K562 (cell line): Measurements from ENCODE around the gene C16orf90. TPM values are rescaled to one million over a fixed set of nuclear protein-coding genes. Genes with fewer than 3 reads are reported as not detected.

Source experiments
- C11orf30 ChIP-seq: fragments of 450-650 bp; IDR thresholded peaks from 2 replicates; pipeline ENCODE4 v1.6.1; 2016; ENCODE audit warnings: low read depth, mild to moderate bottlenecking
- CHD2 ChIP-seq: IDR thresholded peaks from 2 replicates; pipeline ENCODE4 v1.6.1; 2011; ENCODE audit warnings: low read depth, low read length
- FOXA3 ChIP-seq, 2 experiments: fragments of 450-650 bp in 1 of 2; sonication (generic) in 1 of 2; formaldehyde crosslinking; IDR thresholded peaks in 1 of 2; conservative IDR thresholded peaks in 1 of 2; 2 replicates each; pipeline versions ENCODE4 v1.4.0 to v1.8.0; 2020 to 2022; ENCODE audit warnings: mild to moderate bottlenecking in 2 of 2, missing genetic modification reagents in 1 of 2
- FOXP4 ChIP-seq: sonication (generic); formaldehyde crosslinking; IDR thresholded peaks from 2 replicates; pipeline ENCODE4 v1.8.0; 2022; ENCODE audit warnings: mild to moderate bottlenecking, missing genetic modification reagents, borderline replicate concordance
- GABPB2 ChIP-seq: fragments of 250-450 bp; sonication (Bioruptor Pico); conservative IDR thresholded peaks from 2 replicates; pipeline ENCODE4 v1.5.1; 2021; ENCODE audit warnings: mild to moderate bottlenecking
- HNRNPUL1 ChIP-seq: fragments of 200-400 bp; formaldehyde crosslinking; IDR thresholded peaks from 2 replicates; pipeline ENCODE4 v1.6.1; 2017; ENCODE audit warnings: low read length
- KLF6 ChIP-seq: fragments of 250-450 bp; sonication (Bioruptor Pico); IDR thresholded peaks from 2 replicates; pipeline ENCODE4 v1.4.0; 2020; ENCODE audit warnings: mild to moderate bottlenecking, moderate library complexity, borderline replicate concordance
- MAFF ChIP-seq: IDR thresholded peaks from 2 replicates; pipeline ENCODE4 v1.6.1; 2012; ENCODE audit warnings: low read length, improper control_type of control experiment
- MAFG ChIP-seq: fragments of 450-650 bp; conservative IDR thresholded peaks from 2 replicates; pipeline ENCODE4 v1.6.1; 2016; ENCODE audit warnings: missing genetic modification characterization, missing compliant biosample characterization
- NCOR1 ChIP-seq: fragments of 450-650 bp; IDR thresholded peaks from 2 replicates; pipeline ENCODE4 v1.6.1; 2016; ENCODE audit warnings: mild to moderate bottlenecking, moderate library complexity
- PRDM10 ChIP-seq: fragments of 450-650 bp; IDR thresholded peaks from 2 replicates; pipeline ENCODE4 v1.6.1; 2018; ENCODE audit not compliant: partially characterized antibody
- PRPF4 ChIP-seq: fragments of 200-400 bp; formaldehyde crosslinking; IDR thresholded peaks from one replicate; pipeline ENCODE4 v1.6.1; 2017; ENCODE audit warnings: low read length, low read depth, mild to moderate bottlenecking; ENCODE audit not compliant: insufficient read depth, poor library complexity, severe bottlenecking
- TSHZ1 ChIP-seq: fragments of 250-450 bp; sonication (Bioruptor Pico); IDR thresholded peaks from 2 replicates; pipeline ENCODE4 v1.4.0; 2020; ENCODE audit warnings: mild to moderate bottlenecking, moderate library complexity
- YY1 ChIP-seq, 3 experiments: IDR thresholded peaks; 2 replicates each; pipeline ENCODE4 v1.6.1; 2011; ENCODE audit warnings: low read length in 2 of 3, mild to moderate bottlenecking in 2 of 3, moderate library complexity in 2 of 3, borderline replicate concordance in 1 of 3, control low read depth in 1 of 3, low read depth in 1 of 3; ENCODE audit not compliant: insufficient read depth in 3 of 3, insufficient replicate concordance in 2 of 3, control insufficient read depth in 1 of 3, insufficient read length in 1 of 3; ENCODE audit errors: extremely low read depth in 1 of 3
- ZNF740 ChIP-seq, 3 experiments: fragments of 200-800 bp in 1 of 3; sonication (Bioruptor generic) in 1 of 3; sonication (generic) in 1 of 3; formaldehyde crosslinking in 1 of 3; IDR thresholded peaks; 2 replicates each; pipeline versions ENCODE4 v1.6.1 to v1.8.0; 2016 to 2022; ENCODE audit warnings: mild to moderate bottlenecking in 2 of 3, missing compliant biosample characterization in 2 of 3, missing genetic modification characterization in 2 of 3, missing genetic modification reagents in 1 of 3
- polyA plus RNA-seq, 8 experiments: library from polyadenylated mRNA; depleted of rRNA in 4 of 8; stranded (reverse) in 5 of 8; unstranded in 3 of 8; fragments of >200 nt; fragmentation: Nextera tagmentation in 2 of 8; fragmentation: Illumina TruSeq in 1 of 8; extraction: Ambion mirVana in 2 of 8; extraction: Trizol in 1 of 8; gene quantifications; 2 replicates each; pipeline versions ENCODE4 v1.2.1 to v1.2.3, GENCODE V29; 2011 to 2014; ENCODE audit warnings: inconsistent platforms in 1 of 8, missing spikeins in 1 of 8
- total RNA-seq, 7 experiments: library from RNA; depleted of rRNA in 6 of 7; stranded (reverse); fragments of >200 nt in 6 of 7; fragmentation: Illumina TruSeq in 2 of 7; extraction: Trizol in 2 of 7; gene quantifications; 2 replicates each; pipeline versions ENCODE4 v1.2.1 to v1.2.3, GENCODE V29; 2011 to 2021; ENCODE audit warnings: low replicate concordance in 1 of 7

The C16orf90 gene
- total and polyA plus RNA-seq, 9 of the 15 experiments (the other 6 are each of a cell fraction or from before 2014, with no cell fraction given): not detected

- TF ChIP-seq FOXP4 (CRISPR knock-in tag) (no peak), ZNF740 (CRISPR knock-in tag; IDR thresholded peaks at IDR 0.05) (no peak), ZNF740 (tag; IDR thresholded peaks at IDR 0.05) (no peak), KLF6 (CRISPR knock-in tag) (no peak), C11orf30 (peak; percentile 78), TSHZ1 (CRISPR knock-in tag) (no peak), MAFF (0 out of 2 replicates have a peak, but pooled peaks have one; percentile 7), CHD2 (no peak), FOXA3 (CRISPR knock-in tag; conservative IDR thresholded peaks at IDR 0.05 in 1 of 2, IDR thresholded peaks at IDR 0.05 in 1 of 2) (no peak), PRDM10 (no peak), HNRNPUL1 (no peak), NCOR1 (no peak), GABPB2 (no peak), MAFG (0 out of 2 replicates have a peak, but pooled peaks have one; percentile 38), YY1 (IDR thresholded peaks at IDR 0.05; ENCODE audit: borderline replicate concordance in 1 of 3, control insufficient read depth in 1 of 3, extremely low read depth in 1 of 3, insufficient read depth in 3 of 3, insufficient read length in 1 of 3, insufficient replicate concordance in 2 of 3, low read depth in 1 of 3, low read length in 2 of 3) (no peak), PRPF4 (no peak)
These were observed 34.7 kb downstream of the C16orf90 start (continued) for GRCh38 chr16:3460585-3460984.
